ENCODE measurements around the gene CETN3. TPM values are rescaled to one million over a fixed set of nuclear protein-coding genes. Genes with fewer than 3 reads are reported as not detected.

The CETN3 gene
- total RNA-seq (2022; extraction: Qiagen RNA extraction), result 22.4 to 34.6 TPM (median 25.1 TPM) in 5 replicates

DNA sequence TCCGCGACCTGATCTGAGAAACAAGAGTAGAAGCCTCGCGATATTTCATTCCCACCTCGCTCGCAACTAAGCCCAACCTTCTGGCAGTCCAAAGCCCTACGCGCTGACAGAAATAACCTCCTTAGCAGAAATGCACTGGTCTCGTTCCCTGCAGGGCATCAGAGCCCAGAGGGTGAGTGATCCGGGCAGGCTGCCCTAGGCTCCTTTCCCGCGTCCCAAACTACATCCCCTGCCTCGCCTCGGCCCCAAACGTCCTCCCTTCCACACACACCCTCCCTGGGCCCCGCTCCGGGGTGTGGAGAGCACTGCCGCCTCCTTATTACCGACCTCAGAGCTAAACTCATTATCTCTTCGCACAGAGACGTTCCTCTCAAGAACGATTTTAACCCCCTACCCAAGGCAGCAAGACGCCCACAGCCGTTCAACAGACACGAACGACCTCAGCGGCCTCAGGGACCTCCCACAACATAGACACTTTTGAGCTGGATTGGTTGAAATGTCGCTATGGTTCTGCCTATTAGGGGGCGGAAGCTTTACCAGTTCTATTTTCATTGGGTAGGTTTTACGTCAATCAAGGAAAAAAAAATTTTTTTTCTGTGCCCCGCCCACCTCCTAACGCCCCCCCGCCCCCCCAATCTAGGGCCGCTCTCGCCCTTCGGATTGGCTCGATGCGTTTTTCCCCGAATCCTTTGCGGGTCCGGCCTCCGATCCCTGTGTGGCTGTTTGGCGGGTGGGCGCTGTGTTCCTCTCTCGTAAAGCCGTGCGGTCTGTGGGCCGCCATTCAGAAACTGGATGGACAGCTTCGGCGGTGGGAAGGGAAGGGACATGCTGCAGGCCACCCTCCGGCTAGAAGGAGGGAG is at the start of gene CETN3:
TSS of gene CETN3 (minus strand) at position 439 of the 860 bp plus-strand sequence. CDS start at position 344, 95 bp downstream.

Other genes with a start within 250 kb of the CETN3 start
- gene MBLAC2, start 65.0 kb upstream of the CETN3 start, total RNA-seq (2022; extraction: Qiagen RNA extraction), result 1.9 to 3.0 TPM (median 2.8 TPM) in 5 replicates
- gene POLR3G, start 65.1 kb upstream of the CETN3 start, total RNA-seq (2022; extraction: Qiagen RNA extraction), result 12.9 to 16.7 TPM (median 14.0 TPM) in 5 replicates
- gene LYSMD3, start 119.8 kb upstream of the CETN3 start, total RNA-seq (2022; extraction: Qiagen RNA extraction), result 7.1 to 10.4 TPM (median 8.9 TPM) in 5 replicates
- 0.61 to 1.0 TPM (median 0.68 TPM) in 5 replicates for gene ADGRV1, start 149.0 kb upstream of the CETN3 start, total RNA-seq (2022; extraction: Qiagen RNA extraction)